Measurements from ENCODE around the gene DIAPH3.

DIAPH3 gene

GRCh38 chr13:60152904-60153303 lies 10.8 kb downstream of the DIAPH3 start:
- no peak for DNase-seq (ENCODE audit: low read depth, low spot score)

GRCh38 chr13:60152114-60152513 lies 11.6 kb downstream of the DIAPH3 start:
- DNase-seq (ENCODE audit: low read depth, low spot score) = no peak

GRCh38 chr13:60150538-60150937 lies 13.2 kb downstream of the DIAPH3 start:
- no peak for DNase-seq (ENCODE audit: low read depth, low spot score)

- DNase-seq (ENCODE audit: low read depth, low spot score) = no peak
These were observed 14.8 kb downstream of the DIAPH3 start for GRCh38 chr13:60148918-60149317.

GRCh38 chr13:60147361-60147760 lies 16.4 kb downstream of the DIAPH3 start:
- DNase-seq (ENCODE audit: low read depth, low spot score) = no peak

GRCh38 chr13:60146471-60146870 lies 17.3 kb downstream of the DIAPH3 start:
- DNase-seq (ENCODE audit: low read depth, low spot score) = no peak

GRCh38 chr13:60143775-60144174 lies 20.0 kb downstream of the DIAPH3 start:
- DNase-seq (ENCODE audit: low read depth, low spot score) = no peak

GRCh38 chr13:60139272-60139671 lies 24.5 kb downstream of the DIAPH3 start:
- DNase-seq (ENCODE audit: low read depth, low spot score) = no peak

- no peak for DNase-seq (ENCODE audit: low read depth, low spot score)
These were observed 25.1 kb downstream of the DIAPH3 start for GRCh38 chr13:60138674-60139073.

- no peak for DNase-seq (ENCODE audit: low read depth, low spot score)
These were observed 25.7 kb downstream of the DIAPH3 start for GRCh38 chr13:60137911-60138560.

GRCh38 chr13:60135344-60135743 lies 28.4 kb downstream of the DIAPH3 start:
- DNase-seq (ENCODE audit: low read depth, low spot score) = no peak

- DNase-seq (ENCODE audit: low read depth, low spot score) = no peak
These were observed 29.4 kb downstream of the DIAPH3 start for GRCh38 chr13:60134376-60134775.

- no peak for DNase-seq (ENCODE audit: low read depth, low spot score)
These were observed 42.4 kb downstream of the DIAPH3 start for GRCh38 chr13:60121337-60121687.

GRCh38 chr13:60120617-60121336 lies 43.0 kb downstream of the DIAPH3 start:
- DNase-seq (ENCODE audit: low read depth, low spot score) = no peak

GRCh38 chr13:60118696-60119400 lies 44.9 kb downstream of the DIAPH3 start:
- DNase-seq (ENCODE audit: low read depth, low spot score) = no peak

GRCh38 chr13:60114499-60115028 lies 49.2 kb downstream of the DIAPH3 start:
- DNase-seq (ENCODE audit: low read depth, low spot score) = no peak

- DNase-seq (ENCODE audit: low read depth, low spot score) = no peak
These were observed 51.0 kb downstream of the DIAPH3 start for GRCh38 chr13:60112771-60113170.

GRCh38 chr13:60111691-60112090 lies 52.0 kb downstream of the DIAPH3 start:
- no peak for DNase-seq (ENCODE audit: low read depth, low spot score)

- no peak for DNase-seq (ENCODE audit: low read depth, low spot score)
These were observed 54.4 kb downstream of the DIAPH3 start for GRCh38 chr13:60109285-60109684.

GRCh38 chr13:60108589-60108988 lies 55.1 kb downstream of the DIAPH3 start:
- DNase-seq (ENCODE audit: low read depth, low spot score) = no peak

- DNase-seq (ENCODE audit: low read depth, low spot score) = no peak
These were observed 63.9 kb downstream of the DIAPH3 start for GRCh38 chr13:60099631-60100420.

- DNase-seq (ENCODE audit: low read depth, low spot score) = no peak
These were observed 68.4 kb downstream of the DIAPH3 start for GRCh38 chr13:60095300-60095699.

Data from smooth muscle cell of the brain vasculature (primary cell).